Activated CD8-positive, alpha-beta memory T cell treated with anti-CD3 and anti-CD28 coated beads for 4 hours (primary cell): Measurements from ENCODE around the gene OR5I1.
"Not testable (repeated sequence)": the region's sequence is repeated elsewhere in the genome, so short reads cannot be mapped to it uniquely, and the experiment has no call there.

Experiments used
- DNase-seq, 2 donors: peaks; one replicate each; pipeline ENCODE4 v3.0.0-alpha.2; 2020; ENCODE audit warnings: low read depth in 2 of 2

Gene OR5I1

DNA sequence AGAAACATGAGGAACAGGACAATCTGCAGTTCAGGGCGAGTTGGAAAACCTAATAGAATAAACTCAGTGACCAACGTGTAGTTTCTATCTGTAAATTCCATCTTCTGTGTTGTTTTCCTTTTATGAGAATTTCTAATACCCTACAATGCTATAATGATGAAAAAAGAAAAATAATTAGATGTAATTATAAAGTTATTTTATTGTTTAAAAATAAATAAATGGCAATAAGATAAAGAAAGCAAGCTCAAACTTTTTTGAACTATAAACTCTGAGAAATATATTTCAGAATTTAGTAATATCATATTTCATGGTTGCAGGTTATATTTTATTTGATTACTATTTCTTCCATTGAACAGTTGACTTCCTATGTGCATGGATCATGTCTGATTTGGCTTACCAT, at the start of gene OR5I1:
Gene OR5I1, minus strand, starts transcription at position 101 of the 400 bp plus-strand sequence. Its CDS starts 0 bp downstream, at position 101.
- DNase-seq = no peak

DNA sequence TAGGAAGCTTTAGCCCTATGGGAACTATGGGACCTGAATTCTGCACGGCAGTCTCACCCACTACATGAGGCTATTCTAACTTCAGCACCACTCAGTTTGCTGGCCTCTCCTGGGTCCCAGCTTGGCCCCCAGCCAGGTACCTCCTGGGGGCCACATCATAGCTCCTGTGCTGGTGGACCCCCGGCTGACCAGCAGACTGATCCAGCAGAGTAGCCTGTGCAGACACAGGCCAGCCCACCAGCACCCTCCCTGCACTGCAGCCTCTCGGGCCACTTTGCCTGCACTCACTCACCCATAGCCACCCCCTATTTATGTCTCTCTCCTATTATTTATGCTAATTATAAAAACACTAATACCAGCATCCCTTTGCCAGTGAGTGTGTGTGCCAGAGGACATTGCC, 34.7 kb upstream of the OR5I1 start:
- no peak for DNase-seq

DNA sequence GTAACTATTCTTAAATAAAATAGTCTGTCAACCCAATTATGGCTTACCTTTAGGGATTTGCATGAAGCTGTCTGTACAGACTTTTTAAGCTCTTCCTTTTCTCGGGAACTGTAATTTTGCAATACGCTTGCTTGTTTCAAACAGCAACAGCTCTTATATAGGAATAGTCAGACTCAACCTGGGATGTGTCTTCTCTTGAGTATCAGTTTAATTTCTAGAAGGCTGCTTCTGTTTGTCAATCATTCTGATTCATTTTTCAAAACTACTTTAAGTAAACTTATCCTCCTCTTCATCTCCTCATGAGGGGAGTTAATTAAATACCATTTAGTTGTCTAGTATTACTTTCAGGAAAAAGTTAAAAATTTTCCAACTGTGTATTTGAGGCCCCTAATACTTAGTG, 33.6 kb upstream of the OR5I1 start, which contains the start of gene OR10AG1:
Gene OR10AG1, minus strand, starts transcription at position 101 of the 400 bp plus-strand sequence. Its CDS starts 38 bp downstream, at position 63.
- no peak for DNase-seq

DNA sequence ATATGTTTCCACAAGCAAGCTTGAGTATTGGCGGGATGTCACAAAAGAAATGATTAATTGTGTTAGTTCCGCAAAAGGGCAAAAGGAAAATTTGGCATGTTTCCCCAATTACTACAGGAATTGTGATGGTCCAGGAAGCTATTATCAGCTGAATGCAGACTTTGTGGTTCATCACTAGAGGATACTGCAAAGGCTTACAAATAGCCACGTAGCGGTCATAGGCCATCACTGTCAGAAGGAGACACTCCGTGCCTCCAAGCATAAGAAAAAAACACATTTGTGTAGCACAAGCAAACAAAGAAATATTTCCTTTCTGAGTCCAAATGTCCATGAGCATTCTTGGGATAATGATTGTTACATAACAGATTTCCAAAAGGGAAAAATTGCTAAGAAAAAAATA, 31.7 kb upstream of the OR5I1 start:
- no peak for DNase-seq

DNA sequence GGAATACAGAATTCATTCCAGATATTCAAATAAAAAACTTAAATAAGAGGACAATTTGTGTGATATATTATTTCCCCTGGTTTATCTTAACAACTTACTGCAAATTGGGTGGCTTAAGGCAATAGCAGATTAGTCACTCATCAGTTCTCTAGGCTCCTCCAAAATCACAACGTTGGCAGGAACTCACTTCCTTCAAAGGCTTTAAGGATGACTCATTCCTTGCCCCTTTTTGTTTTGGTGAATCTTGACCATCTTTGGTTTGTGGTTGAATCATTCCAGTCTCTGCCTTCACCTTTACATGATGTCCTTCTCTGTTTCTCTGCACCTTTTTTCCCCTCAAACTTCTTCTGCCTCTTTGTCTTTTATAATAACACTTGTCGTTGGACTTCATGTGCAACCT, 30.2 kb upstream of the OR5I1 start:
- DNase-seq = no peak

DNA sequence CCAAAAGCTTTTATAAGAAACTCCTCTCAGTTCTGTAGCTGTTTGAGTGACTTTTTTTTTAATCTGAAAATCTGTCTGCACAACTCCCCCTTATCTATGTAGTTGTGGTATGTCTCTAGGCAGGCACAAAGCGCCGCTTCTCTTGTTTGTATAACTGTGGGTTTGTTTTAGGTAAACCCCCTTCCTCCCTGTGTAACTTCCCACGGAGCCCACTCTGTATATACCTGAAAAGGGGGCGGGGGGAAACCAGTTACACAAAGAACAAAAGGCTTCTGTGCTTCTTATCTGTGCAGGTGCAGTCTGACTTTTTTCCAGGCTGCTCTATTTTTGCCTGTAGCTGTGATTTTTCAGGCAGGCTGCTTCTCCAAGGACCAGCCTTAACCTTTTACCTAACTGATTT, 20.3 kb upstream of the OR5I1 start:
- no peak for DNase-seq

DNA sequence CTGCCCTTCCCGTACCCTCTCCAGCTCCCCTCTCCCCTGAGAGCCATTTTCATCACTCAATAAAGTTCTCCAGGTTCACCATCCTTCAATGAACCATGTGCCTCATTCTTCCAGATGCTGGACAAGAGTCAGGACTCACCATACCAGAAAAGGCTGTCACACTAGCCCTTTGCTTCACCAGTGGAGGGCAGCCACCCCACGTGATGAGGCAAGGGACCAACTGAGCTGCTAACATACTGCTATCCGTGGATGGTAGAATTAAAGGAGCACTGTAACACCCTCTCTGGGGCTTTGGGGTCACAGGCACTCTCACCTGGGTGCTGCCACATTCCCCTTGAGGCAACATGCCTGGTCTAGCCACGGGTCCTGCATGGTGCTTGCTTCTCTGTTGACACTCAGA, 13.1 kb upstream of the OR5I1 start:
- no peak for DNase-seq

DNA sequence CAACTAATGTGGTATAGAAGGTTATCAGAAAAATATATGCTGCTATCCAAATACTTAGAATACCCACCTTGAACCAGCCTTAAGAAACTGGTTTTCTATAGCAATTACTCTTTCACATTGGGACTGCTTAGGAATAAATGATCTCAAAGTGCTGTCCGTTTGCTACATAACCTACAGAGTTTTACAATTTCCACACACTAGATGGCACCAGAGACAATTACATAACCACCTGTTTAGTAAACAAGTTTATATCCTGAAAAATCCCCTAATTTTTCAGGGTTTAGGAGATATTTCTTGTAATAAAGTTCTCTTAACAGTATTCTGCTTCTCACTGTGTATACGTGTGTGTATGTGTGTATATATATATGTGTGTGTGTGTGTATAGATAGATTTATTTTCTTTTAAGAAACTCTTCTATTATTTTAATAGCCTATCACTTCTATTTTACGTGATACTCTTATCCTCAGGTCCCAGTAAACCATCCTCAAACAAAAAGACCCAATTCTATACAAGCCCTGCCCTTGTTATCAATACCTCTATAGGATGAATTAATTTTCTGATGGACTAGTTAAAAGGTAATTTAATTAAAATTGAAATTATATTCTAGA, 6.7 kb upstream of the OR5I1 start:
- DNase-seq = no peak

DNA sequence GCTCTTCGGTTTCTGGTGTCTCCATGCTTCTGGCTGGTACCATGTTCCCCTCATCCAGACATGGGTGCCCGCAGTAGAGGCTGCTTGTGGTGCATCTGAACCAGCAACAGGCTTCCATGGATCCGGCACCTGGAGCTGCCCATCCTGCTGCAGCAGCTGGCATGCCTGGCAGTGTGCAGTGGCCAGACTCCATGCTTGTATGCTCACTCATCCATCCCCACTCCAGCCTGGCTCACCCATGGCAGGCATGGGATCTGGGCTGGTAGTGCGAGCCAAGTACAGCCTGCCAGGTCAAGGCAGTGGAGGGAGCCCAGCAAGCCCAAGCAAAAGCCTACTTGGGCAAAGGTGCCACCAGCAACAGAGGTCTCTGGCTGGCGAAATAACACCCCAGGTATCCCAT, 15.7 kb downstream of the OR5I1 start:
- DNase-seq = no peak

DNA sequence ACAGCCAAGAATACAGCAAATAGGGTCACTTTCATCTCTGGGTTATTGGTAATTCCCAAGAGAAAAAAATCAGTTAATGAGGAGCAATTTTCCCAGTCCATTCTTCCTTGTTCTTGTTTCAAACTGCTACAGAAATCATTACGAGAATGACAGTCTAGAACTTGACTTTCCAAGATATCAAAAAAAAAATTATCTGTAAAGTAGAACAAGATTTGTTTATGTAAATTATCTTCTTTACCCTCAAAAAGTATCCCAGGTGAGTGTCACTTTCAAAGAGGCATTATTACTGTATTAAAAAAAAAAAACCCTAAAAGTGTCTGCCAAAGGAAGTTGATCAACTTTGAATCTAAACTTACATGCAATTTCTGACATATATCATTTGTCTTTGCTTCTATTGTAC, 21.7 kb downstream of the OR5I1 start, which contains the start of gene OR5W2:
Gene OR5W2, minus strand, starts transcription at position 101 of the 400 bp plus-strand sequence. Its CDS starts 0 bp downstream, at position 101.
- DNase-seq = no peak

DNA sequence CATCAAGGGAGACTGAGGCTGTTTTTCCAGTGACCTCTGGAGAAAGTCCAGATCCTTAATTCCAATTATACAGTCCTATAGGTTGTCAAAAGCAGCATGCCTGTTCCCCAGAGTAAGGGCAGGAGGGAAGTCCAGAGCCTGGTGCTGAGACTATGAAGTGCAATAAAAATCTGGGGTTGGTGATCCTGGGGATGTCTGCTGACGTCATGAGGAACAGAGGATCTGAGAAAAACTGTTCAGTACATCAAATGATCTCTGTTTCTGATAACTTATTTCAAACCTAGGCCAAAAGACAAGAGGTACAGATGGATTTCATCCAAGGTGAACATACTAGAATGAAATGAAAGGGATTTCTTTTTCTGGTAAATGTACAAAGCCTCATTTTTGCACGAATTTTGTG, 33.9 kb downstream of the OR5I1 start:
- DNase-seq = no peak

DNA sequence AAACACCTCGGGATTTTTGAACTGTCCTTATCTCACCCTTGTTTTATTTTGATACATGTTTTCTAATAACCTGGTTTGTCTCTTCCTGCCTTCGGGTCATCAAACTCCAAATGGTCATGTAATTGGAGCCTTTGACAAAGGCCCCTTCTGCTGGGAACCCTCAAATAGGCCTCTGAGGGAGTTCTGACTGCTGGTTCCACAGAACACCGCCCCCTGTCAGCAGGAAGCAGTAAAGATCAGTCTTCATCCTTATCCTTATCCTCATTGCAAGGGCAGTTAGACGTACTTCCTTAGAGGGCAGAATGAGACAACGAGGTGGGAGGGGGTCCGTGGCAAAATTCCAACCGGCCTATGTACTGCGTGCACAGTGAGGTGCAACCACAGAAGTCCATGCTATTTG, 41.0 kb downstream of the OR5I1 start:
- DNase-seq = no peak

DNA sequence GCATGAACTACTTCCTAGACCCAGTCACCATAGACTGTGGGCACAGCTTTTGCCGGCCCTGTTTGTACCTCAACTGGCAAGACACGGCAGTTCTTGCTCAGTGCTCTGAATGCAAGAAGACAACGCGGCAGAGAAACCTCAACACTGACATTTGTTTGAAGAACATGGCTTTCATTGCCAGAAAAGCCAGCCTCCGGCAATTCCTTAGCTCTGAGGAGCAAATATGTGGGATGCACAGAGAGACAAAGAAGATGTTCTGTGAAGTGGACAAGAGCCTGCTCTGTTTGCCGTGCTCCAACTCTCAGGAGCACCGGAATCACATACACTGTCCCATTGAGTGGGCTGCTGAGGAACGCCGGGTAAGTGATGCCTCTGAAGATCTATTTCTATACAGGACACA, 50.7 kb downstream of the OR5I1 start:
- DNase-seq = not testable (repeated sequence)
